ENCODE measurements around the gene TPK1.
"Not testable (repeated sequence)": the region's sequence is repeated elsewhere in the genome, so short reads cannot be mapped to it uniquely, and the experiment has no call there.

TPK1 gene

DNA sequence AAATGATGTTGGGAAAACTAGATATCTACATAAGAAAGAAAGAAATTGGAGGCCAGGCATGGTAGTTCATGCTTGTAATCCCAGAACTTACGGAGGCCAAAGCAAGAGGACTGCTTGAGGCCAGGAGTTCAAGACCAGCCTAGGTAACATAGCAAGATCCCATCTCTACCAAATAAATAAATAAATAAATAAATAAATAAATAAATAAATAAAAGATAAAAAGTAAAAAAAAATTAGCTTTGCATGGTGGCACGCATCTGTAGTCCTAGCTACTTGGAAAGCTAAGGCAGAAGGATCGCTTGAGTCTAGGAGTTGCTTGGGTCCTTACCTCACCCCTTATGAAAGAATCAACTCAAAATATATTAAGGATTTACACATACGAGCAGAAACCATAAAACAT is 238.9 kb downstream of the TPK1 start:
- no peak for DNase-seq

DNA sequence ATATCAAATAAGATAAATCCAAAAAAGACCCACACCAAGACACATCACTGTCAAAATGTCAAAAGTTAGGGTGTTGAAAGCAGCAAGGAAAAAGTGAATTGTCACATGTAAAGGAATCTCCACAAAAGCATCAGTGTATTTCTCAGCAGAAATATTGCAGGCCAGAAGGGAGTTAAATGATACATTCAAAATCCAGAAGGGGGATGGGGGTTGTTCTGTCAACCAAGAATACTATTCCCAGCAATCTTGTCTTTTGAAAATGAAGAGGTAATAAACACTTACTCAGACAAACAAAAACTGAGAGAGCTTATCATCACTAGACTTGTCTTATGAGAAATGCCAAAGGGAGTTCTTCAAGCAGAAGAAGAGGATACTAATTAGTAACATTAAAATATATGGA is 241.3 kb downstream of the TPK1 start:
- no peak for DNase-seq

DNA sequence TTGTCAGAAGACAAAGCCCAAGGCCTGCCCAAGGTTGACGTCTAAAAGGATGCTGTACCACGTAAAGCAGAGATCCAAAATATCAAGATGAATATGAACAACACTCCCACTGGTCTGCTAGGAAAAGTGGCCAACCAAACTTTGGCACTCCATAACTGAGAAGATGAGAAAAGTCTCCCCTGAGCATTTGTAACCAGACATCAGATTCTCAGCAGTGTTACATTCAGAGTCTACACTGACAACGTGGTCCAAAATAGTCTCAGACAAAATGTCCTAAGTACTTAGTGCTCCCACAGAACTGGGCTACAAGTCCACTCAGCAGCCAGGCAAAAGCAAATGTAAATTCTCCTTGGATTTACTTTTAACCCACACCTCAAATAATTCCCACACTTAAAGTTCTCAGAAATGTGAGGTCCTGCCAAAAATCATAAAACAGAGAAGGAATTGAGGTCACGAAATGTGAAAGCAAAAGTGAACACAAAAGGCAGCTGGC is 247.2 kb downstream of the TPK1 start:
- DNase-seq: peak; percentile 47

DNA sequence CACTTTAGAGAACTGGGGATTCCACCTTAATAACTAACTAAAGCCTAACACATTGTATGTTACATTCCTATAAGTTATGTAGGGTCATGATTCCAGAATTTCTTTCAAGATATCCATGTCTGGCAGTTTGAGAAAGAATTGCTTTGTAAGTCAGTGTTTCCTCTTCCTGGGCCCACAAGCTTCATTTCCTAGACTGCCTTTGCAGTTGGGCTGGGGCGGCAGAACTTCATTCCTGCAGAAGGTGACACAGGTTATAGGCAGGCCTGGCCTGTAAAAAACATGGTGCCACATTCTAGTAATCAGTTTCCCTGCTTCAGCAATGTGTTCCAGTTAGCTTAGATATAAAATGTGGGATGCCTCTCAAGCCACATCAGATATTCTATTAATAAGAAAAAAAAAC is 248.2 kb downstream of the TPK1 start:
- DNase-seq: no peak

DNA sequence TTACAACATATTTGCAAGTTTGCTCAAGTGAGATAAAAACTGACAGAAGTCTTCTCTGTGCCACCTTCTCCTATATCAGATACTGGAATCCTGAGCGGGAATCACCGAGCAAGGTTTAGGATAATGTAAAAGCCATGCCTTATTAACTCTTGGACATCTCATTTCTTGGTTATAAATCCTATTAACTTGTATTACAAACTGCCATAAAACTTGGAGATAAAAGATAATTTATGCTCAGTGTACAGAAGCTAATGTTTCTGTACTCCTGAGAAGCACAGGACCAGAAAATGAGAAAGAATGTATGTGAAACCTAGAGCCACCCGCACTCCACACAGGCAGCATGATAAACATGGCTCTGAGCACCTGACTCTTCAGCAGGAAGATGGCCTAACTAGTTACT is 251.1 kb downstream of the TPK1 start:
- DNase-seq: no peak

DNA sequence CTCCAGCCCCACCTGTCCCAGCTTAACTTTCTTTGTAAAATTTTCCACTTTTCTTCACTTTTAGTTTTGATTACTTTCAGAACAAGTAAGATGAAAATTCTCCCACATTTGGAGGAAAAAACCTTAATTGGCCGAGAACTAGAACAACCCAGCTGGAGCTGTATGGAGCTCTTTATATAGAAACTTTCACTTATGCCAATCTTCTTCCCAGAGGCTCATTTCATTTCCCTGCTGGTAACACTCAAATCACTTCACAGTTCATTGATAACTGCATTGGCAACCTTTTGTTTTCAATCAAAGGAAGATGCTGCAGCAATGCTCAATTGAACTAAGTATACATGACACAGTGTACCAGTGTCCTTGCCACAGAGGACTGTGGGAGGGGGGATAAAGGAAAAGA is 256.2 kb downstream of the TPK1 start:
- no peak for DNase-seq

DNA sequence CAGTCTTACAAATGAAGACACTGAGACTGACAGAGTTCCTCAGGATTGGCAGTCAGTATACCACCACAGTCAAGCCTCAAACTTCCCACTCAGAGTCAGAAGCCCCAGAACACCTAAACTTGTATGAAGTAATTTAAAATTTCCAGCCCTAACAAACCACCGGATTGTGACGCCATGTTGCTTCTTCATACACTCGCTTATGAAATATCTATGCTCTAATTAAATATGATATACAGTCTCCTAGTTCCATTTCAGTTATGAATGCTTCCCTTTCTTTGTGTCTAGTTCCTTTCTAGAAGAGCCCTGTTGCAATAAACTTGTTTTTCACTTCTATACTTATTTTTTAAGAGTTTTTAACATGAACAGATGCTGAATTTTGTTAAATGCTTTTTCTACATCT is 260.4 kb downstream of the TPK1 start:
- no peak for DNase-seq

DNA sequence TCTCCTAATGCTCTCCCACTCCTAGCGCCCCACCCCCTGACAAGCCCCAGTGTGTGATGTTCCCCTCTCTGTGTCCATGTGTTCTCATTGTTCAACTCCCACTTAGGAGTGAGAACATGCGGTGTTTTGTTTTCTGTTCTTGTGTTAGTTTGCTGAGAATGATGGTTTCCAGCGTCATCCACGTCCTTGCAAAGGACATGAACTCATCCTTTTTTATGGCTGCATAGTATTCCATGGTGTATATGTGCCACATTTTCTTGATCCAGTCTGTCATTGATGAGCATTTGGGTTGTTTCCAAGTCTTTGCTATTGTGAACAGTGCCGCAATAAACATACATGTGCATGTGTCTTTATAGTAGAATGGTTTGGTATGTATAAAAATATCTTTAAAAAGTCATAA is 261.1 kb downstream of the TPK1 start:
- DNase-seq: not testable (repeated sequence)

DNA sequence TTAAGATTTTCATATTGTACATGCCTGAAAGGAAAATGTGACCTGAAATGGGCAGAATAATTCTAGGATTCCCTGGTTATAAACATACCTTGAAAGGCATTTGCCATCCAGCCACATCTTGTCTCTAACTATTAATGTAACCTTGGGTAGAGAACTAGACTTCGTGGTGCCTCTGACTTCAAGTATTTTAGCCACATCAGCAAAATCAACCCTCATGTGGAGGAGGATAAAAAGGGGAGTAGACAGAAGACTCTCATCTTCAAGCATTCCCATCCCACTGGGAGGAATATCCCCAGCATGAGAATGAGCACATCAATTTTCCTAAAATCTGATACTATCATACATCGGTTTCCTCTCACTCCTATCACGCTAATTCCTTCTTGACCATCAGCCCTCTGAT is 267.6 kb downstream of the TPK1 start:
- no peak for DNase-seq

DNA sequence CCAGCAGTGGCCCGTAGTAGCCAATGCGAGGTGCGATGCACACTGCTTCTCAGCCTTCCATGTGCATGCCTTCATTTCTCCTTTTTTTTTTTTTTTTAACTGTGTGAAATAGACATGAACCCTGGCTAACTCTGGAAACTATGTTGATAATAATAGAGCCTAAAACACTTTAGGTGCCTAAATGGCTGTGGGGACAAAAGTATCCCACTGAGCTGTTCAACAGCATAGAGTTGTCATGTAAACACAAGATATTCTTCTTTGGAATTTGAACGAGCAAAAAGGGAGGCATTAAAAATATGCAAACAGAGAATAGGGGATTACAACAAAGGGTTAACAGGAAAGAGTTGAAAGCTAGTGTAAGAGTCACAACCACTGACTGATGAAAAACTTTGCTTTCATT is 270.3 kb downstream of the TPK1 start:
- DNase-seq: no peak

DNA sequence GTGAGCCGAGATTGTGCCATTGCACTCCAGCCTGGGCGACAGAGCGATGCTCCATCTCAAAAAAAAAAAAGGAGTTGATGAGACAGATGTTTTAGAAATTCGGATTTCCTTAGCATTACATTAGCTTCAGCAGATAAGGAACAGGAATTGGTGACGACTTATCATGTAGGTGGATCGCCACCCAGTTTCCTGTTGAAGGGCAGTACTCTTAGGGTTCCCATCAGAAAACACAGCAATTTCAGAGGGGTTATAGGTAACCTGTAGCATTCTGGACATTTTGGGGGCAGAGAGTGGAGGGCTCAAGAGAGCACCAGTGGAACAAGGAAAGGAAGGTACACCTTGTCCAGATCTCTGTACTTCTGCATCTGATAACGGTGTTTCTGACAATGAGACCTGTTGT is 286.0 kb downstream of the TPK1 start:
- no peak for DNase-seq

DNA sequence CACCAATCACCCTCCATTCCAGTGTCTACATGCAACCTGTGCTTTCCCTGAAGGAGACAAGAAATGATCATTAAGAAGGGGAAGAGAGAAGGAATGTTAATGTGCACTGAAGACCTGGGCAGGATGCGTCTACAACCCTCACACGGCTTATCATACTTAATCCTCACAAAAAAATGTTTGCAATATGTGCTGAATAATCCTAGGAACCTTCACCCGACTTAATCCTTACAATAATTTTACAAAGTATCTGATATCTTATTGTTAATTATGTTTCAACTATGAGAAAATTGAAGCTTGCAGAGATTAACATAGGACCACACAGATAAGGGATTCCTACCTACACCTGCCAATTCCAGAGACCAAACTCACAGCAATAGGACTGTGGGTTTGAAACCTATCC is 287.3 kb downstream of the TPK1 start:
- no peak for DNase-seq

DNA sequence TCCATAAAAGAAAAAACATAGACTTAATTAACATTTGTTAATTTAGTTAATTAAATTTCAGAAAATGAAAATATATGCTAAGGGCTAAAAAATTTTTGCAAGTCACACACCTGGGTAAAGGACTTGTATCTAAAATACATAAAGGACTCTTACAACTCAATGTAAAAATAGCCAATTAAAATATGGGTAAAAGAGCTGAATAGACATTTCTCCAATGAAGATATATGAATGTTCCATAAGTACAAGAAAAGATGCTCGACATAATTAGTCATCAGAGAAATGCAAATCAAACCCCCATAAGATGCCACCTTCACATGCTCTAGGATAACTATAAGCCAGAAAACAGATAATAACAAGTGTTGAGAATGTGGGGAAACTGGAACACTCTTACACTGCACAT is 288.0 kb downstream of the TPK1 start:
- DNase-seq: no peak

DNA sequence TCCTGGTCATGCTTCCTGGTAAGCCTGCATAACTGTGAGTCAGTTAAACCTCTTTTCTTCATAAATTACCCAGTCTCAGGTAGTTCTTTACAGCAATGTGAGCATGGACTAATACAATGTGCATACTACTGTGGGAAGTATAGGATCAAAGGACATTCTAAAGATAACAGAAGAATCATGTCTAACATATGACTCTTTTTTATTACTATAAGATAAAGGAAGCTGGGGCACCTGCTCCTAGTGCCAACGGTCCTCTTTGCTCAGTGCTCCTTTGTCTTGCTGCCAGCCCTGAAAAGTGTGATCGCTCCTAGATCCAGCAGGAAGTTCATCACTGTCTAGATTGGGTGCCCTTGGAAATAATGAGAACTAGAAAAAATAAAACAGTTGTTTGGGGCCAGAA is 289.1 kb downstream of the TPK1 start:
- no peak for DNase-seq

DNA sequence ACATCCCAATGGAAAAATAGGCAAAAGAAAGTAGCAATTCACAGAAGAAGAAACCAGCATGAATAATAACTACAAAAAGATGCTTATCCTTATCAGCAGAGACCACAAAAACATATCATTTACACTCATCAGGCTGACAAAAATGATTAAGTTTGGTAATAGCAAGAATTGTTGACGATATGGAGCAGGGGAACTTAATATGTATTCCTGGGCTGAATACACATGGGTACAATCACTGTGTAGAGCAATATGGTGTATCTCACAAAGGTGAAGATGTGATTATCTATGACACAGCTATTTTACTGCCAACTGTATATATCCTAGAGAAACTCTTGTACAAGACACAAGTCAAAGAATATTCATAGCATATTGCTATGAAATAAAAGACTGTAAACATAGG is 290.5 kb downstream of the TPK1 start:
- no peak for DNase-seq

DNA sequence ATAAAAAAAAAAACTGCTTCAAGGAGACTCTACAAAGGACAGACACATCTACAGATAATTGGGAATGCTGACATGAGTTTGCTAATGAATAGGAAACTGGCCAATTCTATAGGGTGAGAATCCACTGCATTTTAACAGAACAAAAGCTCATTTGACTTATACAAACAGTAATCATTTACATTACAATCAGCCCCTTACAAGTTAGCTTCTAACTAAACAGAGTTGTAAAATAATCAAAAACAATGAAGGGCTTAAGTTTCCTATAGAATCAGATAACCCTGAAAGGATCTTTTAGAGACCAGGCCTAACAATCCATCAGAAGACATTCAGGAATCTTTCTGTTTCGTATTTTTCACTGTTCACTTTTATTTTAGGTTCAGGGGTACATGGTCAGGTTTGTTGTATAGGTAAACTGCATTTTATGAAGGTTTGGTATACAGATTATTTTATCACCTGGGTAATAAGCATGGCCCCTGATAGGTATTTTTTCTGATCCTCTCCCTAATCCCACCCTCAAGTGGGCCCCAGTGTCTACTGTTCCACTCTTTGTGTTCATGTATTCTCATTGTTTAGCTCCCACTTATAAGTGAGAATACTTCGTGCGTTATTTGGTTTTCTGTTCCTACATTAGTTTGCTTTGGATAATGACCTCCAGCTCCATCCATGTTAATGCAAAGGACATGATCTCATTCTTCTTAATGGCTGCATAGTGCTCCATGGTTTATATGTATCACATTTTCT is 301.0 kb downstream of the TPK1 start:
- DNase-seq: no peak

DNA sequence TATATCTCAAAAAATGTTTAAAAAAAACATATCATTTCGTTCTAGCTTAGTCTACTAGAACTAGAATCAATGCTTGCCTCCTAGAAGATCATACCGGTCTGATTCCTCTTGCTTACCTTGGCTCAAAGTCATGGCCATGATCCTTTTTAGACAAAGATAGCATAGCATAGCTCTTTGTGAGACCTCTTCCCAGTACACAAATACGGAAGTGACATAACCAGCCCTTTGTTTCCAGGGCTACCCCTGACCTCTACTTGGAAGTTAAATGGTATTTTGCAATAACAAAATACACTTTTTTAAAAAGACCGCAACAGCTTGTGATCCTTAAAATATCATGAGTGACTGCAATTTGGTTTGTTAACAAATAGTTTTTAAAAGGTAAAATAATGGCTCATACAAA is 301.7 kb downstream of the TPK1 start:
- no peak for DNase-seq

DNA sequence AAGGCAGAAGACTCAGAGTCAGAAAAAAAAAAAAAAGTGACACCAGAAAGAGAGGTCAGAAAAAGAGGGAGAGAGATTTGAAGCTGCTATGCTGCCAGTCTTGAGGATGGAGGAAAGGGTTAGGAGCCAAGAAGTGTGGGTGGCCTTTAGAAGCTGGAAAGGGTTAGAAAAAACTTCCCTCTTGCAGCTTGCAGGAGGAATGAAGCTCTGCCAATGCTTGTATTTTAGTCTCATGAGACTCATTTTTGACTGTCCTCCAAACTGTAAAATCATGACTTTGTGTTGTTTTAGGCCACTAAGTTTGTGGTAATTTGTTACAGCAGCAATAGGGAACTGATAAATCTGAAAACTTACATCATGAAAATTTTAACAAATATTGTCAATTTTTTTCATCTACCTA is 304.7 kb downstream of the TPK1 start:
- DNase-seq: no peak

DNA sequence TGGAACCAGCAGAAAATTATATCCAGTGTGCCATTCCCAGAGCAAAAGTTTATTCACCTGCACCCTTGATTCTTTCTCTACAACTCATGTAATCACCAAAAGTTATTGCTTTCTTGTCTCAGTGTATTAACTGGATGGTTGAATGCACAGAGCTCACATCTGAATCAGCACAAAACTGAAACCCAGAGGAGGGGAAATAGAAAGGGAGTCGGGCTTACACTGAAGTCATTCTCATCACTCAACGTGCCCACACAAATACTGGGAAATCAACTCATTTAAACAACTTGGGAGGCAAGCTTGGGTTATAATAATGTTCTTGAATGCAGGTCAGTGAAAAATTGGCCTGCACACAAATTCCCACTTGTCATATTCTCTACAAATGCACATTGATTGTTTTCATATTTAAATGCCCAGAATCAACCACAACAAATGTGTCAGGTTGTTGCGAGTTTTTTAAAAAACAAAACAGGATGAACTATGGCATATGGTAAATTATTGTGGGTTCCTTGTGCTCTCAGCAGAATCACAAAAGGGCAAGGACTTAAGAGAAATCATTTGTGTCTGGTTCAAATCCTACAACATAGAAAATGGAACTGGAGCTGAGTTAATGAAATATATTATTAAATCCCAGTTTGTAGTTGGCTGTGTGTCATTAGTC is 306.5 kb downstream of the TPK1 start:
- no peak for DNase-seq

DNA sequence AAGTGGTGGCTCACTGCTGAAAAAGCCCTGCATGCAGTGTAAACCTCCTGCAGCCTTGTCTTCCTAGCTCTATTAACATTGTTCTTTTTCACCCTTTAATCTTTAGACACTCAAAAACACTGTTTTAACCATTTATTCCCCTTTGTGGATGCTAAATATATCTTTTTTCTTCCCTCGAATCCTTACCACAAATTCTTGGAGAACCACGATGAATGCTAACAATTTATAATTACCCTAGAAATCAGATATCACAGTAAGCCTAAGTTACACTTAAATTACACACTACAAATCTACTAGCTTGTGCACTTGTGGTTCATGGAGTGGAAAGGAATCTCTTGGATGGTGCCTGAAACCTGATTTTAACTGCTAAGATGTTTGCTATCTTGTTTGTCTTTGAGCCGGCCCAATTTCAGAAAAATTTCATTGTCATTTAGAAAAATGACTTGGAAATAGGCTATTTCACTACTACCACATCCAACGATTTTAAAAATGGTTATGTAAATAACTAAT is 307.3 kb downstream of the TPK1 start:
- DNase-seq: no peak

DNA sequence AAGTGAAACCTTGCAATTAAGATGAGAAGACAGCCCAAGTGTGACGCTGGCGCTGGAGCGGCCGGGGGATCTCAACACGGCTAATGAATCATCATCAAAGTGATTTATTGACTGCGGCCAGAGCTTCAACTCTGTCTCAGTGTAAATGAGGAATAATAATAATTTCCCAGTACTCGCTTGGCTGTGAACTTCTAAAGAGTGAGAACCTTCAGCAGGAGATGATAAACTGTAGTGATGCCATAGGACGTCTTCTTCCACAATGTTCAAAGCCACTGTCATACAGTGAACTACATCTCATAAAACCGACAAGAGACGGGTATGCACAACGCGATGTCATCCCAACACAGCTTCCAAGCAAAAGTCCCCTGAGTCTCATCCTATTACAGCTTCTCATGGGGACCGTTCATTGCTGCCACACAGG is 308.8 kb downstream of the TPK1 start:
- no peak for DNase-seq

DNA sequence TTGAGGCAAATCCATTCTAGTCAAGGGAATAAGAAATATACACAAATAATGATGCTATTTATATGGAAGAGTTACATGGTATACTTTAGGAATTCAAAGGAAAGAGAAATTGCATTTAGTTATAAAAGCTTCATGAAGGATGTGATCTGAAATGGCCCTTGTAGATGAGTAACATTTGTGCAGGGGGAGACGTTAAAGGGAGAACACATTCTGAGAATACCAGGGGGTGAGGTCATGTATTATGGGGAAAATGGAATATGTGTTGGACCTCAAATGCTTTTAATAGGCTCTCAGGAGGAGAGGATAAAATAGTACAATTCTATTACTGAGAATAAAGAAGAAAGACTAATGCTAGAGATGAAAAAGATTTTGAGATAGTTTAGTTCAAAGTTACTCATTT is 309.9 kb downstream of the TPK1 start:
- no peak for DNase-seq

DNA sequence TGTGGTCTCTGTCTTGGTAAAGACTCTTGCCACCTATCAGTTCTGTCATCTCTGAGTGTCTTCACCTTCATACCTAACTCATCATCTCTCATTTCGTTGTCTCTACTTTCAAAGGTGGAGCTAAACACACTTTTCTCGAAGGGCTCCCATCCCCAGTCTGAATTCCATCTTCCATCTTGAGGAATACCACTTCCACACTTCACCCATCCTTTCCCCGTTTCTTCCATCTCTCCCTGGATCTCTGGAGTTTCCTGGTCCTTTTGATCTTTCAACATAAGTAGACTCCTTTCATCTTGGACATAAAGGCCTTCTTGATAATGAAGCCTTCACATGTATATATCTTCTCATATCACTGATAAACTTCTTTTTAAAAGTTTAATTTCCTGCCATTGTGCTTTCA is 311.6 kb downstream of the TPK1 start:
- DNase-seq: no peak

DNA sequence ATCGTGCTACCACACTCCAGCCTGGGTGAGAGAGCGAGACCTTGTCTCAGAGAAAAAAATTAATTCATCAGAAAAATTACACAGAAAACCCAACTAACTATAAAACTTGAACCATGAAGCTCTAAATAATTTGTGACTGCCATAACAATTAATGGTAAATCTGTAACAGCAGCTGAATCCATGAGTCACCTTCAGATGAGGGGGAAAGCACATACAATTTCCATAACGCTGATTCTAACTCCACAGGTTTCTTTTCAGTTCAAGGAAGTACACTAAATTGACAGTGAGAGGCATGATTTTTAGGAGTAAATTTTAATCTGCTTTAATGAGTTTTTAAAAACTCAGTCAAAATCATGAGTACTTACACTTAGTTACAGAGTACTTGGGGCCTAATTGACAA is 312.2 kb downstream of the TPK1 start:
- no peak for DNase-seq

DNA sequence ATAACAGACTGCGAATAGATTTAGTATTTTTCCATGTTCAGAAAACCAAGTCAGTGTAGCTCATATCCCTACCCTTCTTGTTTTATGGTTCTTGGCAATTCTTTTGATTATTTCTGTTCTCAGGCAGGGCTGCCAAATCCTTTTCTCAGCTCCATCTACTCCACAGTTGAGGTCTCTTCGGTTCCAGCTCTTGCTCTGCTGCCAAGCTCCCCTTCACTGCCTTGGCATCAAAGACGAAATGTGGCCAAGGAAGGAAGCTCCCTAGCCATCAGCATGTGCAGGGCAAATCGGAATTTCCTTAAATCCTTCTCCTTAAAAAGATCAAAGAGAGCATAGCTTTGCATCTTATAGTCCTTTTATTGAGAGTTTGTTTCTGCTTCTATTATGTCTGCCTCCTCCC is 315.9 kb downstream of the TPK1 start:
- DNase-seq: peak; percentile 66
